NCI-H1694 (cell line): ENCODE measurements around the gene SERPINA5.

Source experiments
- DNase-seq: peaks from one replicate; lab custom pipeline; 2025; lab: John Stamatoyannopoulos, UW

The SERPINA5 gene

GRCh38 chr14:94581127-94581999 lies at the start of gene SERPINA5:
TSS of gene SERPINA5 (plus strand) at chr14:94581426. CDS start at chr14:94587363, 5,937 bp downstream.
- DNase-seq, result no peak

- DNase-seq, result no peak
These were observed 48.8 kb upstream of the SERPINA5 start for GRCh38 chr14:94532447-94532846.

GRCh38 chr14:94535506-94535905 lies 45.7 kb upstream of the SERPINA5 start:
- DNase-seq, result no peak

GRCh38 chr14:94536836-94537235 lies 44.4 kb upstream of the SERPINA5 start:
- DNase-seq, result peak; percentile 59

- DNase-seq, result no peak
These were observed 43.0 kb upstream of the SERPINA5 start for GRCh38 chr14:94538070-94538740.

GRCh38 chr14:94539181-94539580 lies 42.0 kb upstream of the SERPINA5 start:
- DNase-seq, result no peak

GRCh38 chr14:94540031-94540794 lies 41.0 kb upstream of the SERPINA5 start:
- no peak for DNase-seq

- no peak for DNase-seq
These were observed 39.8 kb upstream of the SERPINA5 start for GRCh38 chr14:94541234-94541975.

- no peak for DNase-seq
These were observed 39.0 kb upstream of the SERPINA5 start for GRCh38 chr14:94542111-94542810.

GRCh38 chr14:94542811-94543440 lies 38.3 kb upstream of the SERPINA5 start:
- DNase-seq, result no peak

- DNase-seq, result no peak
These were observed 37.6 kb upstream of the SERPINA5 start for GRCh38 chr14:94543449-94544124.

GRCh38 chr14:94544726-94545125 lies 36.5 kb upstream of the SERPINA5 start:
- no peak for DNase-seq

GRCh38 chr14:94545131-94545841 lies 35.9 kb upstream of the SERPINA5 start:
- no peak for DNase-seq

GRCh38 chr14:94547151-94547680 lies 34.0 kb upstream of the SERPINA5 start:
- DNase-seq, result no peak

- no peak for DNase-seq
These were observed 33.5 kb upstream of the SERPINA5 start for GRCh38 chr14:94547726-94548125.

- DNase-seq, result no peak
These were observed 32.9 kb upstream of the SERPINA5 start for GRCh38 chr14:94548131-94548998.

- DNase-seq, result peak; percentile 90
These were observed 31.9 kb upstream of the SERPINA5 start for GRCh38 chr14:94548999-94549985.
